Type B pancreatic cell (in vitro differentiated cells): ENCODE measurements around the gene NPC2. TPM values are rescaled to one million over a fixed set of nuclear protein-coding genes. Genes with fewer than 3 reads are reported as not detected.

Source experiments
- DNase-seq: peaks from one replicate; pipeline ENCODE4 v3.0.0; 2021; ENCODE audit warnings: mixed read lengths; ENCODE audit not compliant: unreplicated experiment; ENCODE audit errors: extremely low spot score
- H3K27ac Mint-ChIP-seq: 2 replicates; pipeline ENCODE4 v1.8.0; 2021; ENCODE audit warnings: mild to moderate bottlenecking, mixed read lengths
- H3K27me3 Mint-ChIP-seq: 2 replicates; pipeline ENCODE4 v1.8.0; 2021; ENCODE audit warnings: mixed read lengths
- H3K36me3 Mint-ChIP-seq: 2 replicates; pipeline ENCODE4 v1.8.0; 2021; ENCODE audit warnings: mixed read lengths
- H3K4me1 Mint-ChIP-seq: one replicate; pipeline ENCODE4 v1.8.0; 2021; ENCODE audit warnings: mixed read lengths; ENCODE audit not compliant: unreplicated experiment
- H3K4me3 Mint-ChIP-seq: 2 replicates; pipeline ENCODE4 v1.8.0; 2021; ENCODE audit warnings: mild to moderate bottlenecking, mixed read lengths
- H3K9me3 Mint-ChIP-seq: 2 replicates; pipeline ENCODE4 v1.8.0; 2021; ENCODE audit warnings: mixed read lengths
- total RNA-seq: library from RNA; stranded (reverse); gene quantifications from 2 replicates; pipeline ENCODE4 v1.2.1, GENCODE V29; 2021; ENCODE audit warnings: low replicate concordance
- TF ChIP-seq, protein P1 (sequence below): fragments of 200-600 bp; sonication (generic); conservative IDR thresholded peaks from 2 replicates; pipeline ENCODE4 v1.5.0; 2021; ENCODE audit warnings: antibody characterized with exemption, mild to moderate bottlenecking

The NPC2 gene
- total RNA-seq, 1 donor from 2014 or later, result 165 TPM

DNA sequence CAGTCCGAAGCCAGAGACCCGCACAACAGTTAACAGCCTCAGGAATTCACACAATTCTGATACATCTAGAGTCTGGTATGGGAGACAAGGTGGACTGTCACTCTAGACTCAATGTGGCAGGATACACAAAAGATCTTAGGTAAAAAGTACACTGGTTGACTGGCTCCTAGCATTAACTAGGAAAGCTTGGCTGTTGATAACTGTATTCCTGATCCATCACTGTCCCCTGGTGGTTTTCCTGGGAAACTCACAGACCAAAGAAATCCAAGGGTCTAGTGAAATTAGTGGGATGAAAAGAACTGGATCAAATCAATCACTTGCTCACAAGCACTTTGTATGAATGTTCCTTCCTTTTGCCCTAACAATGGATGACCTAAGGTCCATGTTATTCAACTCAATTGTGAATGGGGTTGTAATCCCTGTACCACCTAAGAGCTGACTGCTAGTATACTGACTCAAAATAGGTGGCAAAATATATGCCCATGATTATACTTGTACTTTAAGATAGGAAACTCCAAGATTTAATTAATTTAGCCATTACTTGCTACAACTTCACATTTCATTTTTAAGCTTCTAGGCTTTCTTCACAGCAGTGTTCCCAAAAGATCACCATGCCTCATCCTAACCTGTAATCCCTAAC, 14.0 kb downstream of the NPC2 start:
- no peak for DNase-seq
- TF ChIP-seq, protein P1, sequence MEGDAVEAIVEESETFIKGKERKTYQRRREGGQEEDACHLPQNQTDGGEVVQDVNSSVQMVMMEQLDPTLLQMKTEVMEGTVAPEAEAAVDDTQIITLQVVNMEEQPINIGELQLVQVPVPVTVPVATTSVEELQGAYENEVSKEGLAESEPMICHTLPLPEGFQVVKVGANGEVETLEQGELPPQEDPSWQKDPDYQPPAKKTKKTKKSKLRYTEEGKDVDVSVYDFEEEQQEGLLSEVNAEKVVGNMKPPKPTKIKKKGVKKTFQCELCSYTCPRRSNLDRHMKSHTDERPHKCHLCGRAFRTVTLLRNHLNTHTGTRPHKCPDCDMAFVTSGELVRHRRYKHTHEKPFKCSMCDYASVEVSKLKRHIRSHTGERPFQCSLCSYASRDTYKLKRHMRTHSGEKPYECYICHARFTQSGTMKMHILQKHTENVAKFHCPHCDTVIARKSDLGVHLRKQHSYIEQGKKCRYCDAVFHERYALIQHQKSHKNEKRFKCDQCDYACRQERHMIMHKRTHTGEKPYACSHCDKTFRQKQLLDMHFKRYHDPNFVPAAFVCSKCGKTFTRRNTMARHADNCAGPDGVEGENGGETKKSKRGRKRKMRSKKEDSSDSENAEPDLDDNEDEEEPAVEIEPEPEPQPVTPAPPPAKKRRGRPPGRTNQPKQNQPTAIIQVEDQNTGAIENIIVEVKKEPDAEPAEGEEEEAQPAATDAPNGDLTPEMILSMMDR, result peak; percentile 82
- Mint-ChIP-seq H3K27ac (no peak overlapping the region), H3K4me3 (no peak overlapping the region), H3K36me3 (peaks cover 13% of the 10 kb centered on the region), H3K9me3 (no peaks in the 10 kb centered on the region), H3K4me1 (no peaks in the 10 kb centered on the region), H3K27me3 (no peaks in the 10 kb centered on the region)

GRCh38 chr14:74476607-74477006, 16.5 kb downstream of the NPC2 start:
- no peak for DNase-seq
- H3K36me3 Mint-ChIP-seq, result peaks cover 18% of the 10 kb centered on the region
- no peaks in the 10 kb centered on the region for H3K4me1 Mint-ChIP-seq
- no peaks in the 10 kb centered on the region for H3K9me3 Mint-ChIP-seq
- TF ChIP-seq, protein P1, result no peak
- no peaks in the 10 kb centered on the region for H3K27me3 Mint-ChIP-seq
- no peak overlapping the region for H3K4me3 Mint-ChIP-seq
- no peak overlapping the region for H3K27ac Mint-ChIP-seq

GRCh38 chr14:74476107-74476506, 17.0 kb downstream of the NPC2 start:
- Mint-ChIP-seq H3K27me3 (no peaks in the 10 kb centered on the region), H3K27ac (no peak overlapping the region), H3K4me1 (no peaks in the 10 kb centered on the region), H3K36me3 (peaks cover 18% of the 10 kb centered on the region), H3K9me3 (no peaks in the 10 kb centered on the region), H3K4me3 (no peak overlapping the region)
- TF ChIP-seq, protein P1, result no peak
- no peak for DNase-seq

DNA sequence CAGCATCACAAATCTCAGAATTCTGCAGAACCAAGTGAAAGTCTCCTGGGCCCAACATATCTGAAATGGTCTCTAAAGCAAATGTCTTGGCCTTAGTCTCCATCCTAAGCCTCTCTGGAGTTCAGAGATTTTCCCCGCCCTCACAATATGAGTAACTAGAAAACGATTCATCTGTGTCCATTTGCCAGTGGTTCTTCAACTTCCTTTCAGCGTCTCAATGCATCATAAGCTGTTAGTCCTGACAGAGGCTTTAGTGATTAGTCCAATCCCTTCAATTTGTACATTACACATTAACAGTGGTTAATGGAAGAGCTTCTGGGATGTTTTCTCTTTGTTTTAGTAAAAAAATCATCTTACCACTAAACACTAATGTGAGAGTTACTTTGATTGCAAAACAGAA, 17.4 kb downstream of the NPC2 start:
- H3K4me3 Mint-ChIP-seq, result no peak overlapping the region

GRCh38 chr14:74474376-74474775, 18.7 kb downstream of the NPC2 start:
- Mint-ChIP-seq H3K4me1 (no peaks in the 10 kb centered on the region), H3K27me3 (no peaks in the 10 kb centered on the region), H3K27ac (no peak overlapping the region), H3K36me3 (peaks cover 13% of the 10 kb centered on the region), H3K4me3 (no peak overlapping the region), H3K9me3 (no peaks in the 10 kb centered on the region)
- TF ChIP-seq, protein P1, result no peak
- no peak for DNase-seq

More for the DNA sequence above, 17.4 kb downstream of the NPC2 start:
- no peak overlapping the region for H3K27ac Mint-ChIP-seq
- no peaks in the 10 kb centered on the region for H3K4me1 Mint-ChIP-seq
- no peaks in the 10 kb centered on the region for H3K27me3 Mint-ChIP-seq
- no peak for DNase-seq
- no peaks in the 10 kb centered on the region for H3K9me3 Mint-ChIP-seq
- H3K36me3 Mint-ChIP-seq, result peaks cover 17% of the 10 kb centered on the region
- TF ChIP-seq, protein P1, result no peak
